G401.6 (cell line): Measurements from ENCODE around the gene SUPT3H.

Experiments used
- FAIRE-seq: peaks from 2 replicates; lab custom pipeline; 2012; peaks lifted over from hg19 to GRCh38; lab: Jason Lieb, UNC

Gene SUPT3H

DNA sequence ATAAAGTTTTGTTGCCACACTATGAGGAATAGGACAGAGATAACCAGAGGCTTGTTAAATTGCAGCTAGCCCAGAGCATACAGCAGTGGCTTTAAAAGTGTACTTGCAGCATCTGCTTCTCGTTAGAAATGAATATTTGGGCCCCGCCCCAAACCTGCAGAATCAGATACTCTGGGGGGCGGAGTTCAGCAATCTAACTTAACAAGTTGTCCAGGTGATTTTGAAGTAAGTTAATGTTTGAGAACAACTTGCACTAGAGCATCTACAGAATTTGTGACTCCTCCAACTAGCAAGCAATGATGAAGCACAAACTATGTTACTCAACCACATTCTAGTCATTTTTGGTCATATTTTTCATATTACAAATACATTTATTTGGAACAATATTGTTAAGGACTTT, 10.6 kb upstream of the SUPT3H start:
- no peak for FAIRE-seq

DNA sequence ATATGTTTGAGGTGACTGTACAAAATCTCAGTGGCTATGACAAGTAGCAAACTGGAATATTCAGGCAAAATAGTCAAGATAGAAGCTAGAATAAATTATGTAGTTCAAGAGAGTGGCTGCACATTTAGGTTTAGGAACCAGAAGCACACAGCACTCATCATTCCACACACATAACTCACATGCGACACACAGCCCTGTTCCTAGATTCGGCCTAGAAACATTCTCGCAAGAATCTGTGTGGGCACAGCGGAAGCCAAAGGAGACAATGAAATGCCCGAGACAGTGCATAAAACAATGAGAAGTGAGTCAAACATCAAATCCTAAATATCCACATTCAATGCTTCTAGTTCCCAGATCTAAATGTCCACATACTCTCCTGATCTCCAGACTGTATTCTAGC, 9.5 kb upstream of the SUPT3H start:
- FAIRE-seq: no peak

DNA sequence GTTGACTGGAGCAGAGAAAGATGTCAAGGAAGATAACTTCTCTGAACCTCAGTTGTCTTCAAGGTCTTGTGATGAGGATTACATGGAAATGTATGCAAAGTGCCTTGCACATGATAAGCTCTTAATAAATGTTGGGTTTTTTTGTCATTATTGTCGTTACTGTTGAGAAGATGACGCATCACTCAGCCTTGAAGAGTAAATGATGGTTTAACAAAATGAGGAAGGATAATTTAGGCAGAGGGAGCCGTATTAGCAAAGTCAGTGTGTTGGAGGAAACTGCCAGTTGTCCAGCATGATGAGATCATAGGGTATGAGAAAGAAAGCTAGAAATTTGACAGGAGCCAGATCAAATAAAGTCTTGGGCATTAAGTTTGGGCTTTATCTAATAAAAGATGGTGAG, 8.8 kb upstream of the SUPT3H start:
- FAIRE-seq: no peak

DNA sequence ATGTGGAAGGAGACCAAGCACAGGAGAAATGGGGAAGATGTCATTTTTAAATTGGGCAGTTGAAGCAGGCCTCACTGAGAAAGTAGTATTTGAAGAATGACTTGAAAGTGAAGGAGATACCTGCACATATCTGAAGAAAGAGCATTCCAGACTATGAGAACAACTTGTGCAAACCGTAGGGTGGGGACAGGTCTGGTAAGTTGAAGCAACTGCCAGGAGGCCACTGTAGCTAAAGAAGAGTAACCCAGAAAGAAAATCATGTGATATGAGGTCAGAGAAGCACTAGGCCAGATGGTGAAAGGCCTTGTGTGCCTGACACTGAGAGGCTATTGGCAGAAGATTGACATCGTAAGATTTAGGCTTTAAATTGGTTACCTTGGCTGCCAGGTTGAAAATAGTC, 4.7 kb upstream of the SUPT3H start:
- FAIRE-seq: no peak

DNA sequence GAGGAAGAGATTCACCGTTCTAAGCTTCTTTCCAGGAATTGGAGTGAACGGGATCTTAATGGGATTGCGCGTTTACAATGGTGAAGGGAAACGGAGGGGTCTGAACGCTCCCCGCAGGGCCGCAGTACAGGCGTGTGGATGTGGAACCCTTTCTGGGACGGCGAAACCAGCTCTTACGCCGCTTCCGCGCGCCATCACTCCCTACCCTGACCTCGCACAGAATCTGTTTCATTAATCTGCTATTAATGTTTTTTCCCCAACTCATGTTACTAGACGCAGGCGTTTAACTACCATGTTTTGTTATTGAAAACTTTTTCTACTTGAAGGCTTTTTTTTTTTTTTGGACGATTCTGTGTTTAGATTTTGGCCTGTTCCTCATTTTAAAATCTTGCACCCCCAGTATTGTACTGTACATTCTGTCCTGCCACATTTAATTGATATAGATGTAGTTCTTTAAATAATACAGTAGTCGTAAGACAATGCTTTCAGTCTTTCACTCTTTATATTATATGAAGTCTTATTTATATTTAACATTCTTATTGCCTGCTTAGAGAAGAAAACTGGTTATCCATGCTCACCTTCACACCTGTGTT, 696 bp upstream of the SUPT3H start:
- peak; percentile 33 for FAIRE-seq

DNA sequence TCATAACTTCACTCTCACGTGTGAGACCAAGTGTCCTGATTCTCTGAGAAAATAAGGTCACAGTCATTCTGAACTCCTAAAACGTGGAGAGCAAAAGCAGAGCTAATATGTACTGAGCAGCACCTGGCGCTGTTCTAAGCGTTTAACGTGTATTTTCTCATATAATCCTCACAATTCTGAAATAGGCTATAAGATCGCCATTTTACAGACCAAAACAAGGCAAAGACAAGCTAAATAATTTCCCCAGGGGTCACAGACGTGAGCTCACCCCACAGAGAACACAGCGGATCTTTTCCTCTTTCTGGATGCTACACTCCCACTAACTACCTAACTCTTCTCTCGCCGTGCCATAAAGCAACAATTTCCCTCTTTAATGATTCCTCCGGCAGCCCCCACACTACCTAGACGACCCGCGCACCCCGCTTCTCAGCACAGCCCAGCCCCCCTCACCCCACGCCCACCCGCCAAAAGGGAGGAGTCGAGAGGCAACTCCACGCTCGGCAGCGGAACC, 636 bp downstream of the SUPT3H start:
- no peak for FAIRE-seq

DNA sequence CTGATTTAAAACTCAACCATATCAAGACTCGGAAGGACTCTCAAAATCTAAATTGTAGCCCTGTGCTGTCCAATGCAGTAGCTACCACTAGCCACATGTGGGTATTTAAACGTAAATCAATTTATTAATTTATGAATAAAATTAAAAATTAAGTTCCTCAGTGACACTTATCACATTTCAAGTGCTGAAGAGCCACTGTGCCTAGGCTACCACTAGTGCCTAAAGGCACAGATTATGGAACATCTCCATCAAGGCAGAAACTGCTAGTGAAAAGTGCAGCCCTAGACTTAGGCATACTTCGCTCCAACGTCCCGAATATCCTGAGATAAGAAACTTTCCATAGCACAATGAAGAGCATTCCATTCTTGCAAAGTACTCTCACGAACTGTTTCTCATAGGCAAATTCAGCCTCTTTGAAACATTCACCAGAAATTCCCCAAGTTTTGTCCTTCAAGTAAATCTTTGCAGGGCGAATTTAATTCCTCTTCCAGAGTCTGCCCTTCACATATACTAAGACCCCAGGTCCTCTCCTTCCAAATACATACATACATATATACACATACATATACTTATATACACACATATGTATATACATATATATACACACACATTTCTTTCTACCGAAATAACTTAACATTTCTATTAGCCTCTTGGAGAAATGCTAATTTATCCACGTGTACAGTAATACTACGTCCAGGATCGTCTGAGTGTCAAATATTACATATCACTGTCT, 1.3 kb downstream of the SUPT3H start:
- no peak for FAIRE-seq

DNA sequence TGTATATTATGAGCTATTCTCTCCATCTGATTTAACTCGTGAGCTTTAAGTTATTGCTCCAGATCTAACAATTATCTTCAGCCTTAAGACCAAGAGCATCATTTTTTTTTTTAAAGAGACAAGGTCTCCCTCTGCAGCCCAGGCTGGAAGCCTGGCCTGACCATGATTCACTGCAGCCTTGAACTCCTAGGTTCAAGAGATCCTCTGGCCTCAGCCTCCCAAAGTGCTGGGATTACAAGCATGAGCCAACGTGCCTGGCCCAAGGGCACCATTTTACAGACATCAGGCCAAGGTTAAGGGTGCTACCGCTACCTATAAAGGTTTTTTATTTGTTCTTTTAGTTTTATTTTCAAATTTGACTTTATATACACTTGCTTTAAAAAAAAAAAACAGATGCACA, 2.3 kb downstream of the SUPT3H start:
- FAIRE-seq: no peak

DNA sequence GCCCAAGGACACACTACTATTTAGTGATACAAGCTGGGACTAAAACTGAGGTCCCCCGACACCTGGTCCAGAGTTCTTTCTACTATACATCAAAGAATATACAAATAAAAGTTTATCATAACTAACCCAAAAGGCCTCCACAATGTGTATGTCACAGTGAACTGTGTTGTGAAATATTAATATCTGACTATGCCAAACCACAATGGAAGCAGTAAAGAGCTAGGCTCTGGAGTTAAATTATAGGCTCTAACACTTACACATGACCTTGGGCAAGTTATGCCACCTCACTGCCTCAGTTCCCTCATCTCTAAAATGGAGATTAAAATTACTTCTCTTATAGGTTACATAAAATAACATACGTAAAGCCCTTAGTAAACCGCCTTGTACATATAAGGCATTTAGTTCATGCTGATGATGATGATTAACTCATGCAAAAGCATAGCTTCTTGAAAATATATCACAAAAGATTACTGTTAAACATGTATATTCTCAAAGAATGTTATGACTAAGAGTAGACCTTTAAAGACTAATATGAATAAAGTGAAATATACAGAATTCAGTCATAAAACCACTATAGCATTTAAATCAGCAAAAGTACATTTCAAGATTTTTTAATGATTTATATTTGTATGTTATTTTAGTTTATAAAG, 5.7 kb downstream of the SUPT3H start:
- peak; percentile 50 for FAIRE-seq

DNA sequence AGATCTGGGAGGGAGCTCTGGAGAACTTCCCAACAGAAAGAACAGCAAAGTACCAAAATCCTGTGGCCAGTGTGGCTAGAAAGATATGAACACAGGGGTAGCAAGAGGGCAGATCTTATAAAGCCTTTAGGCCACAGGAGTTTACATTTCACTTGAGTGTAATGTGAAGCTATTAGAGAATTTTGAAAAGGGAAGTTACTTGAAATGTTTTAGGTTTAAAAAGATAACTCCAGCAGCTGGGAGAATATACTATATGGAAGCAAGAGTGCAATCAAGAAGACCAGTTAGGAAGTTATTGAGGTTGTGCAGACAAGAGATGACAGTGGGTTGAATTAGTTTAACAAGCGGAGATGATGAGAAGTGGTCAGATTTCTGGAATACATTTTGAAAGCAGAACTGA, 7.9 kb downstream of the SUPT3H start:
- no peak for FAIRE-seq

DNA sequence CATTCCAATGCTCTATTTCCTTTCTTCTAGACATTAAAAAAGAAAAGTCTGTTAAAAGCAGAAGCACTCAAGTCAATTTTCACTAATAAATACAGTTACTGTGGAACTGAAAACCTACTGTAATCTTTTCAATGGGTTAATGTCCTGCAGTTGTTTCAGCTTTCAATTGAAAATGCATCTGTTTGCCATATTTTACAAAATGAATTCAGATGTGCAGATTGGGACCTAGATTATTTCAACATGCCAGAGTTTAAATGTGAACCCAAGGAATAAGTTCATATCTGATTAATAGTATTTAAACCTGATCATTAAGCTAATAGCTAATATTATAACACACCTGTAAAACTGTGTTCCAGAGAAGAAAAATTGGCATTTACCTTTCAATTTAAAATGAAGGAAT, 9.7 kb downstream of the SUPT3H start:
- FAIRE-seq: no peak

DNA sequence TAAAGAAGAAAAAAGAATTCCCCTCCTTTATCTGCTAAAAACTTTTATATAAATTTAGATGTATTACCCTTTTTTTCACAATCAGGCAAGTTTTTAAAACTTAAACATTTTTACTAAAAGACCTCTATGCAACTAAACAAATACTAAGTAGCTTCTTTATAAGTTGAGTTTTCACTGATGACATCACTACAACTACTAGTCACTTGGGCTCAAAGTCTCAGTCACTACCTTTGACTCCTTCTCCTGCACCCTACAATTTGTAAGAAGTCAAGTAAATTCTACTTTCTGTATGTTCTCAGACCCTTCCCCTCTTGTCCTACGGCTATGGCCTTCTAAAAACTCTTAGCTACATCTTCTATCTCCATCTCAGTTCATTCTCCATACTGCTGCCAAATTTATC, 11.2 kb downstream of the SUPT3H start:
- no peak for FAIRE-seq

DNA sequence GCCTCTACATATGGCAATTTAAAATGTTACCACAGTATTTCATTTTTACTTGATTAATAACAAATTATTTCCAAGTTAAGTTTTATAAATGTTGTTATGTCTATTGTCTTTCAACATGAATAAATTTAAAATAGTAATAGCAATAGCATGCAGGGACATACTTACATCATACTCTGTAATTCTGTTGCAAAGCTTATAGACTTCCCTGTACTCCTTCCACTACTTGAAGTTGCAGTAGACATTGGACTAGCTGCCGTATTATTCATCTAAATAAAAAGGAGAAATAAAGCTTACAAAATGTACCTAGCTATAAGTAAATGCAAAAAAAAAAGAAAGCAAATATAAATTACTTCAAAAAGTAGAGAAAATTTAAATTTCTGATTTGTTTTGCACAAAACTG, 12.7 kb downstream of the SUPT3H start:
- peak; percentile 31 for FAIRE-seq

DNA sequence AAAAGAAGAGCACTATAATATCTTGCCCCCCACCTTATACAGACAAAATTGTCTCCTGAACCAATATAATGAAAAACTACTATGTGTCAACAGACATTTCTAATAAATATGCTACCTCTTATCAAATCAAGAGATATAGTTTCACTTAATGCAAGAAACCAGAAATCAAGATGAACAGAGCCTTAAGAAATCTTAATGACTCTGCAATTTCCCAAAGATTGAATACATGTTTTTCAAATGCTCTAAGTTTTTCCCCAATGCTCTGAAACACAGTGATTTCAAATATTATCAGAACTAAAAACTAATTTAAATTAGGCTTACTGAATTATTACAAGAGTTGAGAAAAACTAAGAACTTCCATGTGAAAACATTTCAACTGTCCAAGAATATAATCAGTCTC, 13.3 kb downstream of the SUPT3H start:
- FAIRE-seq: no peak

DNA sequence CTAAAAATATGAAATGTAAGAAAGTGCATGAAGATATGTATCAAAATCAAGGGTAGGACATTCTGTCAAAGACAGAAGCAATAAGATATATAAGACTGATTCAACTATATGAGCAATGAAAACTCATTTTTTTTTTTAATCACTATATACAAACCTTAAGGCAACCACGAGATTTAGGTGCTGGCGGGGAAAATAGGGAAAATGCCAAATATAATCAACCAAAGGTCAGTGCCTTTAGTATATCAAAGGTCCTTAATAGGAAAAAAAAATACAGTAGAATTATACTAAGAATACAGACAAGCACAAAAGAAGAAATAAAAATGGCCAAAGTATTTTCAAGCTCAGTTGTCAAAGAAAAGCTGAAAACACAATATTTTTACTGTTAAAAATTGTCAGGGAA, 24.1 kb downstream of the SUPT3H start:
- FAIRE-seq: no peak

DNA sequence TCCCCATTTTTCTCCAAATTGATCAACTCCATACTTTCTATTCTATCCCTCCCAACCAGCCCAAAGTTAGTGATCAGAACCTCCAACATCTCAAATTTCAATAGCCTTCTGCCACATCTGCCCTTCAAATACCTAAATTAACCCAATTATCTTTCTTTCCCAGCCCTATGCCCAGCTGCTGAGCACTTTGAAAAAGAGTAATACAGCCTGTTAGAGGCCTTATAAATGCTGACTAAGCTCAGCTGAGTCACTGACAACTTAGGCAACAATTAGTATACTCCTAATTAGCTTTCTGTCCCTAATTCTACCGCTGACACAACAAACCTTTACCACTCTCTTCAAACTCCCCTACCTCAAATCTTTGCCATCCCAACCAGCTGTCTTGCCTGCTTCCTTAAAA, 26.1 kb downstream of the SUPT3H start:
- no peak for FAIRE-seq

DNA sequence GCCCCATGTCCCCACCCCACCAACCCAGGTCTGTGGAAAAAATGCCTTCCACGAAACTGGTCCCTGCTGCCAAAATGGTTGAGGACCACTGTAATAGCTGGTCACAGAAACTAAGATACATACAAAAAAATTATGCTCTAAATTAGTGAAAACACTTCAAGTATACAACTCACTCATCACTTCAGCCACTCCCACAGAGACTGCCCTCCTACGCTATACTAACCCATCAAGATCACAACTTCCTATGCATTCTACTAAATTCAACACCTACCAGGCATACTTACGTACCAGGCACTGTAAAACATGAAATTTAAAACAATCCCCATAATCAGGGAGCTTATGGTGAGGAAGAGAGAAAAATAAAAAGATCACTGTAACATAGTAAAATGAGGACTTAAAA, 26.7 kb downstream of the SUPT3H start:
- FAIRE-seq: no peak

DNA sequence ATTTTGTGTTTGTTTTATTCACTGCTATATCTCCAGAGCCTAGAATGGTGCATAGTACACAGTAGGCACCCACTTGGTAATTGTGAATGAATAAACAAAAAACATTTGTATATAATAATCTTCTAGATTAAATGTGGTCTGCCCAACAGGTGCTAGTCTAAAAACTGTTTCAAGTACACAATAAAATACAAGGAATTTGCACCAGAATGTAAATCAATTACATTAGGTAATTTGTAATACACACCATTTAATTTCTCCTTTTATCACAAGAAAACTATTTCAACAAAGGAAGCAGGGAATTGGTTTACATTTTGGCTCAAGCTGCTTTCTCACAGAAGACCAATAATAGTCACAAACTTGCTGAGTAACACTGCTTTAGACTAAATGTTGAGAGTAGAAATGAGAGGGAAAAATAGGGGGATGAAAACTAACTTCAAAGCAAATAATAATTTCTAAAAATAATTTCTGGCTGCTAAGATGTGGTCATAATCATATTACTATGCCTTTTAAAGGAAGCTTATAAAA, 27.5 kb downstream of the SUPT3H start:
- no peak for FAIRE-seq

DNA sequence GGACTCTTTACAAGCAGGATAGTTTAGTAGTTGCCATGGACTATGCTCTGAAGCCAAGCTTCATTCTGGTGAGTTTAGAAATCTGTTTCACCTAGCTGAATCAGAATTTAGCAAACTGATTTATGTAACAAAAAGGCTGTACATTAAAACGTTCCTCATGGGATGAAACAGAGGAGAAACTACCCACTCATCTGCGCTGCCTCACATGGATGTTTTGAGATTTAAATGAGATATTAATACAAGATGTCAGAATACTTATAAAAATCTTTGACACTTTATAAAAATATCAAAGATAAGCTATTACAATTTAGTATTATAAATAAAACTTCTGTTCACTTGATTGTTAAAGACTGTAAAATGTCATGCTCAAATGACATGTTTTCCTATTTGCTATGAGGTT, 32.8 kb downstream of the SUPT3H start:
- FAIRE-seq: peak; percentile 11

DNA sequence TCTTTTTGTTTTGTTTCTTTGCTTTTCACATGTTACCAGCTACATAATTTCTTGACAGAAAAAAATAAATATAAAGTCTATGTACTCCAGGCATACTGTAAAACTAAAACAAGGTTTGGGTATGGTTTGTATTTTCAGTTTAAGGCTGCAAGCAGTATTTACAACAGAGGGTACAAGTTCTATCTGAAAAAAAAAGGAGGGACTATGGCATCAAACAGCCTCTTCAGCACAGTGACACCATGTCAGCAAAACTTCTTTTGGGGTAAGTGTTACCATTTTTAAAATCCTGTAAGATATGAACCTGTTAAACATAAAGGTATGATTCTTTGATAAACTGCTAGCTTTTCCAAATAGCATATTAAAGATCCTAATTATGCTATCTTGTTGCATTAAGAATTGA, 49.2 kb downstream of the SUPT3H start:
- FAIRE-seq: no peak

DNA sequence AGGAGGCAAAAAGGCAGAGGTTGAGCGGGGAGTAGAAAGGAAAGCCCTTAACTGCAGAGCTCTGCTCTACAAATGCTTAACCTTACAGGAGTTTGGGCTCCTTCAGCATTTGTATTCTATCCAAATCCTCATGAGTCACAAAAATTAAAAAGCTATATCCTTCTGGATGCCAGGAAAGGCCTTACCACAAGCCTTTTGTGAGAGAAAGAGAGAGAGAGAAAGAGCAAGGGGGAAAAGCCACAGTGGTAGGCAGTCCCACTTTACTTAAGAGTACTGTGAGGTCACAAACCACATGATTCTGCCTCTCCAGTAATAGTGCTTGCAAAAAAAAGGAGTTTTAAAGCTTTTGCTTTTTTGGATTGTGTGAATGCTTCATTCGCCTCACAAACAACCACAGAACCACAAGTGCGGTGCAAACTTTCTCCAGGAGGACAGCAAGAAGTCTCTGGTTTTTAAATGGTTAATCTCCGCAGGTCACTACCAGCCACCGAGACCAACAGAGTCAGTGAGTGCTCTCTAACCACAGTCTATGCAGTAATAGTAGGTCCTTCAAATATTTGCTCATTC, 49.7 kb downstream of the SUPT3H start, which contains the start of gene RUNX2:
Gene RUNX2 (plus strand): TSS at position 375 of the 567 bp plus-strand sequence. CDS start 397 bp downstream, outside the sequence.
- FAIRE-seq: no peak

DNA sequence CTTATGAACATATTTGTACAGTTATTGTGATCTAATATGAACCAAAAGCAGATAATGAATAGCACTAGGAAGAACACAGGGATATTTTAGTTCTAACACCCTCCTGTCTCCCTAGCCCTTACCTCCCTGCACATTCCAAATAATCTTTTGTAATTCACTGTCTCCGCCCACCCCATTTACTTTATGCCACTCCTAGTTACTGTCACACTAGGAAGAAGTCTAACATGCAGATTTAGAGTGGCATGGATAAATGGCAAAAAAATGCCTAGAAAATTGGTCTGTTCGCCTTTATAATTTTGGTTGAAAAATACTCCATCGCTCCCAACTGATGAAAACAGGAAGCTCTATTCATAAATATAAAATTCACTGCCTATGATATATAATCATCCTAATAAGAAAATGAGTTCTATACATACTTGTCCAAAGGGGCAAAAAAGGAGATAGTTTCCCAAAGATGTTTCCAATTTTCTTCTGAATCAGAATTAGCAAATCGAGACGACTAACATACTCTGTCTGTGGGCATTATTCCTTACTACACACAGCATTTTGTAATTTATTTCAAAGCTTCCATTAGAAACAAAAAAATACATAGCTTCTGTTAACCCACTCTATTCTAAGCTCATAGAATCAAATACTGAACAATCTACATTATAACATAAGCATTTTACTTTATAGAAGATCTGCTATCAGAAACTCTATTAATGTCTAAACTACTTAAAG, 50.9 kb downstream of the SUPT3H start:
- no peak for FAIRE-seq
